ENCODE measurements around the gene TSLP.

Gene TSLP

DNA sequence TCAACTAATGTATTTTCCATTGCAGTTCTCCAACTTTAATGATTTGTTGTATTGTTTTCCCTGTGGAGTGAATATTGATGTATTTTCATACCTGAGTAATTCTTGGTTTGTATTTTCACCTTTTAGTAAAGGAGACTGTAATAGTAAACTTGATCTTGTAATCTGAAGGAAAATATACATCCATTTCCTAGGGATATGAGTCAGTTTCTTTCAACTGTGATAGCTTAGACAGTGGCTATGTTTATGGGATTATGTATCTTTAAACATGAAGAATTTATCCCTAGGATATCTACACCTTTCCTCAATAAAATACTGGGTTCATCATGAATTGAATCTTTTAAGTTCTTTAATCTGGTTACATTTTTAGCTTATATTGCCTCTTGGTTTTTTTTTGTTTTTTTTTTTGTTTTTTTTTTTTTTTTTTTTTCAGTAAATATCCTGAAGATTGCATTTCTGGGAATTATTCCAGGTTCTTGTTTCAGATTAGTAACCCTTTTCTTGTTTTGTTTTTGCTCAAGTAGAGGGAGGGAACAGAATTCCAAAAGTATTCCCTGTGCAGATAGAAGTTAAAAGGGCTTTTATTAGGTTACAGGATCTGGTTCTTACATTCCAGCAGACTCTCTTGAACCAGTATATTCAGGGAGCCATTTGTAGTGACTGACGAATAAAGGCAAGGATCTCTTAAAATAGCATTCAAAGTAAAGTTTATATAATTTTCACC lies 27.7 kb downstream of the TSLP start:
- DNase-seq, result no peak

DNA sequence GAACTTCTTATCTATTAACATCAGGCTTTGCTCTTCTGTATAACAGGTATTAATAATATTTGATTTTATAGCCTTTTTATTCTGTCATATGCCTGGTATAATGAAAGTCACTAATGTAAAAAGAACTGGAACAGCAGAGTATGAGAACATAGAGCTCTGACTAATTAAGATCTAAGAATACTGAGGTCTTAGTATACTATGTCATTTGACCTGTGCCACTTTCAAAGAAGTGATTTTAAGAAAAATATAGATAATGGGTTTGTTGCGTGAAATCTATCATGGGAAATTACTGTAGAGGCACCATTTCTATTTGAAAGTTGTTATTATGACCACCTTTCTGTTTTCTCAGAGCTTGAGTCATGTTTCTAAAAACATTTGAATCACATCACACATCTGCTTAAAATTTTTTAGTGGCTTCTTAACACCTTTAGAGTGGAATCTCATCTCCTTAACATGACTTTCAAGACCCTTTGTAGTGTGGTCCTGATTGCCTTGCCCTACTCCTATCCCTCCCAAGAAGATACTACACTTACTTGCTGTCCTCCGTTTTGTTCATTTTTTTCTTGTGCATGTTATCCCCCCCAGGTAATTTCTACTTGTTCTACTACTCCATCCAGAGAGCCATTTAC lies 34.9 kb downstream of the TSLP start:
- no peak for DNase-seq

DNA sequence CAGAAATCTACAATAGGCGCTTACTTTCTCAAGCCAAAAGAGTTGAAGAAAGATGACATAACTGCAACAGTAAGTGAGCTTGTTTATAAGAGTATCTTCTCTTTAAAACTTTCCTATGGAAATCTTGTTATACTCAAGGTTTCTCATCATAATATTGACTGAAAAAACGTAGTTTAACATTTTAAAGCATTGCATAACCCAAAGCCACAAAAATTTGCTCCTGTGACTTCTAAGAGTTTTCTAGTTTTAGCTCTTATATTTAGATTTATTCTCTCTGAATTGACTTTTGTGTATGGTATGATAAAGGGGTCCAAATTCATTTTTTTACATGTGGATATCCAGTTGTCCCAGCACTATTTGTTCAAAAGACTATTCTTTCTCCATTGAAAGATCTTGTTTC lies 35.9 kb downstream of the TSLP start:
- DNase-seq, result no peak

DNA sequence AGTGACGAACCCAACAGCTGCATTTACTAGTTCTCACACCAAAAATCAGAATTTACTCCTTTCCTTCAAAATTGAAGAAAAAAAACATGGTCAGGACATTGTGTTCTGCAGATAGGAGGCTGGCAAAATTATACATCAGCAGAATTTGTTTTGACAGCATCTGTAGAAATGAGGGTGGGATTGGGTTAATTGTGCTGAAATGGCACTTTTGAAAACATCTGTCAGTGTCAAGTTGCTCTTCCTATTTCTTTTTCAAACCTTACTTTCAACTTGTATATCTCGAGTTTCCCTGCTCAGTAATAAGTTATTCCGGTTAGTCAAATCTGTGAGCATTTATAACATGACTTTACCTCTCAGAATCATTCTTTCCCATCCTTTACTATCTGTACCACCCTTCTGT lies 40.4 kb downstream of the TSLP start:
- no peak for DNase-seq

DNA sequence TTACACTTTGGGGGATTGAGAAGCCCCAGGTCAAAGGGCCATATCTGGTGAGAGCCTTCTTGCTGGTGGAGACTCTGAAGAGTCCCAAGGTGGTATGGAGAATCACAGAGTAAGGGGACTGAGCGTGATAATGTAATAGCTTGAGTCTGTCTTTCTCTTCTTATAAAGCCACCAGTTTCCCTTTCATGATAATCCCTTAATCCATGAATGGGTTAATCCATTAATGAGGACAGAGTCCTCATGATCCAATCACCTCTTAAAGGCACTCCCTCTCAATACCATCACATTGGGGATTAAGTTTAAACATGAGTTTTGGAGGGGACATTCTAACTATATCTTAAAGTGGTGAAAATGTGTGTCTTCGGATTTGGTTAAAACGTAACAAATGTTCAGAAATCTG lies 42.2 kb downstream of the TSLP start:
- no peak for DNase-seq

DNA sequence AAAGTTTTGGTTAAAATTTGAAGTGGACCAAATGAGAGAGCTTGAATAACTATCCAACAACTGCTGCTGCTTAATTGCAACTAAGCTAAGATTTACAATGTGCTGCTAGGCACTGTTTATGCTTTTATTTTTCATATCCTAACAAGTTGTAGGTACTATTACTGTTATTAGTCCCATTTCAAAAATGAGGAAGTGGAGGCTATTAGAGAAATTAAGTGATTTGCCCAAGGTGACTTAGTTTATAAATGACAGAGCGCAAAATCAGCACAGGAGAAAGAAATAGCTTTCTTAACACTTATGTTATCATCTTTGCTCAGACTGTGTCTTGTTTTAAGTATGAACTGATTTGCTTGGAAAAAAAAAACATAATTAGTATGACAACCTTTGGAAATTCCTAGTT lies 43.7 kb downstream of the TSLP start:
- no peak for DNase-seq

DNA sequence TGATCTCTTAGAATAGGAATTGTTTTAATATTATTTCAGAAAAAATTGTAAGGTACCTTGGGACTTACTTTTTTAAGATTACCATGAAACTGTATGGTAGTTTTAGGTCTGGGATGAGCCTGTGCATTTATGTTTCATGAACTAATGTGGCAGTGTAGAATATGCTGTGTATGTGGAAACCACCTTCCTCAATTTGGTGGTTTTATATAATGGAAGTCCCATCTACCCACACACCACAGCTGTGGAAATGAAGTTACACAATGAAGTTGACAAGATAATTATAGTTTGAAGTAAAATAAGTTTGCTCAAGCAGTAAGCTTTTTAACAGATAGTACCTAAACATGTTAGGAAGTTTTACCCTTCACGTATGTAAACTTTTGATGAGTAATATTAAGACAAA lies 45.0 kb downstream of the TSLP start:
- no peak for DNase-seq

DNA sequence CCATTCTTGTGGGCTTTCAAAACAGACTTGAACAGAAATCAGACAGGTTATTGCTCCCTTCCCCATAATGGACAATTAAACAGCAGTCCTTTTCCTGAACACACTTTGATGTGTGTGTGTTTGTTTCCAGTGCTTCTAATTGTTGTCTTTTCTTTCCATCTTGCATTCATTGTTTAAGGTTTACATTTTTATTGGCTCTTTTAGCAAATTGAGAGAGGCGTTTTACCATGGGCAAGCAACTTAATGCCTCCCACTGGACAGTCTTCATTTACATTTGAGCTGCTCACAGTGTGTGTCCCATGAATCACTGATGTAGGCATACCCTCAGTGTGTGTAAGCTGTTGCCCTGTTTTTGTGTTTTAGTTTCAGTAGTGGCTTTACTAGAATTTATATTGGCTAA lies 45.6 kb downstream of the TSLP start:
- no peak for DNase-seq

DNA sequence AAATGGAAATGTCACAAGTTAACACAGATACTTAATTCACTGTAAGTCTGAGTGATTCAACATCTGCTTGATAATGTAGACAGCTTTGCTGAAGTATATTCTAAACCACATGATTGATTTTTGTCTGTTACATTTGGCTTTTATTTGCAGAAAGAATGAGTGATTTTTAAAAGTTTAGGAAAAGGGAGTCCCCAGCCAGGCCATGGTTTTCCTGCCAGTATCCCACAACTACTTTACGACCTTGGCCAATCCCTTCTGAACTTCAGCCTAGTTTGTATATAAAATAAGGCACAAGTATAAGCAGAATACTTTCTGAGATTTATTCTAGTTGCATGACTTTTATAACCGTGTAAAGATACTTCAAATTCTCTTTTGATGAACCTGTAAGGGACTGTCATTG lies 47.7 kb downstream of the TSLP start:
- no peak for DNase-seq

DNA sequence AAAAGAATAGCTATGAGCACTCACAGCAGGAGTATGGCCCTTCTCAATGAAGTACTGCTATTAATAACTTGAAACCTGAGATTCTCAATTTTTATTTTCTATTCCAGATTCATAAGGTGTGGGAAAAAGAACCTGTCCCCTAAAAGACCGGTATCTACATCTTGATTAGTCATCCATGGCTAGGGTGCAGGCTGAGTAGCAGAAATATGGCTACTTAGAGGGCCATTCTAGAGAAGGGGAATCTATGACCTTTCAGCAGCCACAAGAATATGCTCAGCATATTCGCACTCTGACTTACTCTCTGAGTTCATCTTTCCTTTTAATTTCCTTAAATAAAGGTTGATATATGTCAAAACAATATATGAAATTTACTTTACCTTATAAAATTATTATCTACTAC lies 48.3 kb downstream of the TSLP start:
- DNase-seq, result no peak

DNA sequence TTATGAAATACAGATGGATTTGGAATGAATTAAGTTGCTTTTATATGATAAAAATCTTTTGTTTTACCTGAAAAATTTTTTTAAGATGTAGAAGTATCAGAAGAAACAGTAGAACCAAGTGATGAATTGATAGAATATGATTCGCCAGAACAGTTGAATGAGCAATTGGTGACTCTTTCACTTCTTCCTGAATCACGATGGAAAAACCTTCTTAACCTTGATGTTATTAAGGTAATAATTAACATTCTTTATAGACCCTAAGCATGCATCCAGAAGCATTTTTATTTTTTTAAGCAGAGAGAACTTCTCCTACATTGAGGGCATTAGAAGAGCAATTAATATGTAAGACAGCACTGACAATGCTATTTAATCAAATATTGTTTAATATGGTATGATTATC lies 49.4 kb downstream of the TSLP start:
- no peak for DNase-seq

DNA sequence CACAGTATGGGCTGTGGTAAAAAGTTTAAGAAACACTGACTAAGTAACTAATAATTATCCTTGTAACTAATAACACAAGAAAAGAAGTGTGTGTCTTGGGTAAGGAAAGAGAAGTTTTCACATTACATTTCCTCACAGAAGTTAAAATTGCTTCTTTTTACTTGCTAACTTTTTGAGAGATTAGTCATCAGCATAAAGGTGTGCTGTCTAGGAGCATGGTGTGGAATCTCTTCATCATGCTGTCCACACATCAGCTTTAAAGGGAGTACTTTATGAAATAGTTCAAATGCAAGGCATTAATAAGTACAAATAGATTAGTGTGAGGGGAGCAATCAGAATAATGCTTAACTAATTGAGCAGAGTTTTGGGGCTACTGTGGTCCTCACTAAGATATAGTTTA lies 50.4 kb downstream of the TSLP start:
- DNase-seq, result no peak

DNA sequence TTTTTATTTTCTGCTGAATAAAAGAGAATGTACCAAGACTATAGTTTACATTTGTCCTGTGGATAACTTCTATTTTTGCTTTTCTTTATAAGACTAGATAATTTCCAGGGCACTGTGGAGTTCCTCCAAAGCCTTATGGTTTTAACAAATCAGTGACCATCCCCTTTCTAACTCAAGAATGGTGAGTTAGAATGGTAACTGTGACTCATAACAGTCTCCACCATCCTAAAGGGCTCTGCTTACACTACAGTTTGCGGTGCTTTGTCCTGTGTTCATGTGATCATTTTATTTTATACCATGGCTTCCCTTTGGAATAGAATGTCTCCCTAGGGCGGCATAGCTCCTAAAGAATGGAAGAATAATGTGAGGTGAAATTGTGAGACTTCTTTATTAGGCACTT lies 50.9 kb downstream of the TSLP start:
- DNase-seq, result no peak

DNA sequence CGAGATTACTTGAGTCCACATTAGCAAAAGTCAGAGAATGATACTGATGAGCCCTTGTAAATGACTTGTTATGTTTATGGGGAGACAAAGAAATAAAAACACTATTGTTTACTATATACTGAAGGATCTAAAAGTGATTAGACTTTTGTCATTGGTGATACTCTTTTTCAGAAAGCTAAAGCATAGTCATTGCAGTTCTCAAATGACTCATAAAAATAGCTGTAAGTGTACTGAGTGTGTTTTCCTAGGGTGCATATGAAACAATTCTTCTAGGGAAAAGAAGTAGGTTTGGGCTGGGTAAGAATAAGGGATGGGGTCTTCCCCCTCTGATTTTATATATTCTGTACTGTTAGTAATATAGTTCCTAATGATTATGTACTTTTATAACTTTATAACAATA lies 53.3 kb downstream of the TSLP start:
- DNase-seq, result no peak

DNA sequence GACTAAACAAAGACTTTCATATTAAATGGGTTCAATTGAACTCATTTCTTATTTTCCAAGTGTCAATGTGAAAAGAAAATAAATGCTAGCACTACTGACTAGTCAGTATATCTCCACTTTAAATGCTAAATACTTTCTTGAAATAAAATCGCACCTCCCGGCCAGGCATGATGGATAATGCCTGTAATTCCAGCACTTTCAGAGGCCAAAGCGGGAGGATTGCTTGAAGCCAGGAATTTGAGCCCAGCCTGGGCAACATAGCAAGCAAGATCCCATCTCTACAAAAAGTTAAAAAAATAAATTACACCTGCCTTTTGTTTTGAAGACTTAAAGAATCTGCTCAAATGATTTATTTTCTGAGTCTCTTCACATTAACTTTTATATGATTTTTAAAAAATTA lies 55.4 kb downstream of the TSLP start:
- no peak for DNase-seq

Data from SHP77 (cell line).